ENCODE data around the gene KASH5.

Gene KASH5

GRCh38 chr19:49437231-49437630, 49.2 kb downstream of the KASH5 start:
- DNase-seq (ENCODE audit: low read depth in 1 of 2, low spot score in 1 of 2) = no peak
- no peak for TF ChIP-seq CTCF (IDR thresholded peaks at IDR 0.05; ENCODE audit: insufficient read depth, low read length)
- no peak for TF ChIP-seq SPI1 (IDR thresholded peaks at IDR 0.05; ENCODE audit: borderline replicate concordance, low read depth)
- TF ChIP-seq GABPA (IDR thresholded peaks at IDR 0.05; ENCODE audit: low read depth) = no peak
- no peak for TF ChIP-seq REST (IDR thresholded peaks at IDR 0.05; ENCODE audit: insufficient replicate concordance, low read depth)
- no peak for TF ChIP-seq POLR2AphosphoS5 (IDR thresholded peaks at IDR 0.05; ENCODE audit: low read depth)
- Histone ChIP-seq H3K4me3 (replicated peaks; ENCODE audit: insufficient read depth, low read length) (no peak overlapping the region), H3K27me3 (ENCODE audit: insufficient read depth, poor library complexity, severe bottlenecking) (peaks cover 56% of the 10 kb centered on the region), H3K27ac (replicated peaks) (no peak overlapping the region)

GRCh38 chr19:49438261-49438660, 50.2 kb downstream of the KASH5 start:
- DNase-seq (ENCODE audit: low read depth in 1 of 2, low spot score in 1 of 2) = no peak
- H3K27me3 ChIP-seq (ENCODE audit: insufficient read depth, poor library complexity, severe bottlenecking) = peaks cover 59% of the 10 kb centered on the region
- H3K27ac ChIP-seq (replicated peaks) = no peak overlapping the region
- TF ChIP-seq SPI1 (IDR thresholded peaks at IDR 0.05; ENCODE audit: borderline replicate concordance, low read depth) = no peak
- TF ChIP-seq GABPA (IDR thresholded peaks at IDR 0.05; ENCODE audit: low read depth) = no peak
- no peak for TF ChIP-seq POLR2AphosphoS5 (IDR thresholded peaks at IDR 0.05; ENCODE audit: low read depth)
- no peak overlapping the region for H3K4me3 ChIP-seq (replicated peaks; ENCODE audit: insufficient read depth, low read length)

- Histone ChIP-seq H3K27me3 (ENCODE audit: insufficient read depth, poor library complexity, severe bottlenecking) (peaks cover 57% of the 10 kb centered on the region), H3K27ac (replicated peaks) (no peak overlapping the region), H3K4me3 (replicated peaks; ENCODE audit: insufficient read depth, low read length) (no peak overlapping the region)
- DNase-seq (ENCODE audit: low read depth in 1 of 2, low spot score in 1 of 2) = no peak
- no peak for TF ChIP-seq POLR2AphosphoS5 (IDR thresholded peaks at IDR 0.05; ENCODE audit: low read depth)
- no peak for TF ChIP-seq CTCF (IDR thresholded peaks at IDR 0.05; ENCODE audit: insufficient read depth, low read length)
- TF ChIP-seq SPI1 (IDR thresholded peaks at IDR 0.05; ENCODE audit: borderline replicate concordance, low read depth) = no peak
- no peak for TF ChIP-seq REST (IDR thresholded peaks at IDR 0.05; ENCODE audit: insufficient replicate concordance, low read depth)
- TF ChIP-seq GABPA (IDR thresholded peaks at IDR 0.05; ENCODE audit: low read depth) = no peak
These were observed 51.8 kb downstream of the KASH5 start for GRCh38 chr19:49439836-49440235.

- TF ChIP-seq CTCF (IDR thresholded peaks at IDR 0.05; ENCODE audit: insufficient read depth, low read length) (no peak), SPI1 (IDR thresholded peaks at IDR 0.05; ENCODE audit: borderline replicate concordance, low read depth) (no peak), REST (IDR thresholded peaks at IDR 0.05; ENCODE audit: insufficient replicate concordance, low read depth) (no peak), POLR2AphosphoS5 (IDR thresholded peaks at IDR 0.05; ENCODE audit: low read depth) (no peak), GABPA (IDR thresholded peaks at IDR 0.05; ENCODE audit: low read depth) (no peak)
- Histone ChIP-seq H3K27me3 (ENCODE audit: insufficient read depth, poor library complexity, severe bottlenecking) (peaks cover 52% of the 10 kb centered on the region), H3K4me3 (replicated peaks; ENCODE audit: insufficient read depth, low read length) (no peak overlapping the region), H3K27ac (replicated peaks) (no peak overlapping the region)
- no peak for DNase-seq (ENCODE audit: low read depth in 1 of 2, low spot score in 1 of 2)
These were observed 52.6 kb downstream of the KASH5 start for GRCh38 chr19:49440439-49441209.
